Measurements from ENCODE around the gene PRPSAP1.
A peak's percentile ranks its signal among the peaks of the same experiment; 100 is the strongest.

PRPSAP1 gene

DNA sequence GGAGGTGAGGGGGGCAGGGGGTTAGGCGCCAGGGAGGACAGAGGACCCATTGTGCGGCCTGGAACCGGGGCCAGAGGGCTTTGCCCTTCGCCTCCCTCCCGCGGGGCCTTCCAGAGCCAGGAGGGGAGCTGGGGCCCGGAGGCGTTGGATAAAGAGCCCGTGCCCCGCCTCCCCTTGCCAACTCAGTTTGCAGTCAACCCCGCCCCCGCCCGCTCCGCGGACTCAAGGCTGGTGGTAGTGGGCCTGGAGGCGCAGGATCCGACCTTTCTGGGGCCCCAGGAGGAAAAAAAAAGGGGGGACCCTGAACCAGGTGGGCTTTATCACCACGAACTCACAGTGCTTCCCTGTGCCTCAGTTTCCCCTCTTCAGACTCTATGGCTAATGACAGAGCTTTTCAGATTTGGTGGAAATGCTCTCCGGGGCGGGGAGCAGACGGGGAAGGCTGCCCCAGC, 28.7 kb upstream of the PRPSAP1 start:
- peak overlapping the region; percentile 54 for H3K4me3 ChIP-seq (replicated peaks; ENCODE audit: low read depth, low read length)
- DNase-seq (ENCODE audit: low read depth) = no peak
- TF ChIP-seq, protein P1, sequence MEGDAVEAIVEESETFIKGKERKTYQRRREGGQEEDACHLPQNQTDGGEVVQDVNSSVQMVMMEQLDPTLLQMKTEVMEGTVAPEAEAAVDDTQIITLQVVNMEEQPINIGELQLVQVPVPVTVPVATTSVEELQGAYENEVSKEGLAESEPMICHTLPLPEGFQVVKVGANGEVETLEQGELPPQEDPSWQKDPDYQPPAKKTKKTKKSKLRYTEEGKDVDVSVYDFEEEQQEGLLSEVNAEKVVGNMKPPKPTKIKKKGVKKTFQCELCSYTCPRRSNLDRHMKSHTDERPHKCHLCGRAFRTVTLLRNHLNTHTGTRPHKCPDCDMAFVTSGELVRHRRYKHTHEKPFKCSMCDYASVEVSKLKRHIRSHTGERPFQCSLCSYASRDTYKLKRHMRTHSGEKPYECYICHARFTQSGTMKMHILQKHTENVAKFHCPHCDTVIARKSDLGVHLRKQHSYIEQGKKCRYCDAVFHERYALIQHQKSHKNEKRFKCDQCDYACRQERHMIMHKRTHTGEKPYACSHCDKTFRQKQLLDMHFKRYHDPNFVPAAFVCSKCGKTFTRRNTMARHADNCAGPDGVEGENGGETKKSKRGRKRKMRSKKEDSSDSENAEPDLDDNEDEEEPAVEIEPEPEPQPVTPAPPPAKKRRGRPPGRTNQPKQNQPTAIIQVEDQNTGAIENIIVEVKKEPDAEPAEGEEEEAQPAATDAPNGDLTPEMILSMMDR (IDR thresholded peaks at IDR 0.05; ENCODE audit: low read length, missing control alignments) = no peak

DNA sequence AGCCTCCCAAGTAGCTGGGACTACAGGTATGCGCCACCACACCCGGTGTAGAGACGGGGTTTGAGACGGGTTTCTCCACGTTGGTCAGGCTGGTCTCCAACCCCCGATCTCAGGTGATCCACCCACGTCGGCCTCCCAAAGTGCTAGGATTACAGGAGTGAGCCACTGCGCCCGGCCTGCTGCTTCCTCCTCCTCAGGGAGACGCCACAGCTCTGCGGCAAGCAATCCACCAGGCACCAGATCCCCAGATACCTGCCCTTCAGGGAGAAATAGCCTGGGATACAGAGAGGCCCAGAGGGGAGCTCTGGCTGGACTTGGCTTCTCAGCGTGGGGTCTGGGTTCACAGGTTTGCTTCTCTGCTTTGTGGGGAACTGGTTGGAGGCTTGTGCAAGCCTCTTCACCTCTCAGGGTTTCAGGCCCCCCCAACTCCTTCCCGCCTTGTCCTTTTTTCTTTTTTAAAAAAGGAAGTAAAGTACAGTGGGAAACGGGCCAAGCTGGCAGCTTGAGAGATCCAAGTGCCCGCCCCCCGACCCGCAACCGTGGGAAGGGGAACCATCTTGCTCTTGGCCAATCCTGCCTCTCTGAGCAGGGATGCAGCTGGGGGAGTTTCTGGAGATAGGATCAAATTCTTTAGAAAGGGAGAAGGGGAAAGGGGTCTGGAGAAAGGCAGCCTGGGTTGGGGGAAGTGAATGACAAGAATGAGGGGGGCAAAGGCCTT, 28.1 kb upstream of the PRPSAP1 start:
- DNase-seq (ENCODE audit: low read depth) = peak; percentile 49
- no peak overlapping the region for H3K4me3 ChIP-seq (replicated peaks; ENCODE audit: low read depth, low read length)
- TF ChIP-seq, protein P1 (IDR thresholded peaks at IDR 0.05; ENCODE audit: low read length, missing control alignments) = no peak

DNA sequence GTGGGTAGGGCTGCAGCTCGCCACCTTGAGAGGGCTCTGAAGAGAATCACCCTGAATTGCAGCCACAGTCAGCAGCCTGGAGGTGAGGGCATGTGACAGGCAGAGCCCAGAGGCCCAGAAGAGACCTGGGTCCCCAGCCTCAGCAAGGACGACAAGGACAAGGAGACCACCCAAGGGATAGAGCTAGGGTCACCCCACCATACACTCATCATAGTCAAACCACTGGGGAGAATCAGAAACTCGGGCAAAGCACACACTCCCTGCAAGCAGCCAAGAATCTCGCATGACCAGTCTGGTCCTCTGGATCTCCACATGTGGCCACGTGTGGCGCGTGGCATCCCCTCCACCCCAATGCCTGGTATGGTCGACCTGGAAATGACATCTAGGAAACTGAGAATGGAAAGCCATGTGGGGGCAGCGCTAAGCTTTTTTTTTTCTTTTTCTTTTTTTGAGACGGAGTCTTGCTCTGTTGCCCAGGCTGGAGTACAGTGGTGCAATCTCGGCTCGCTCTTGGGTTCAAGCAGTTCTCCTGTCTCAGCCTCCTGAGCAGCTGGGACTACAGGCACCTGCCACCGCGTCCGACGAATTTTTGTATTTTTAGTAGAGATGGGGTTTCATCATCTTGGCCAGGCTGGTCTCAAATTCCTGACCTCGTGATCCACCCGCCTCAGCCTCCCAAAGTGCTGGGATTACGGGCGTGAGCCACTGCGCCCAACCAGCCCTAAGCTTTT, 26.1 kb upstream of the PRPSAP1 start:
- DNase-seq (ENCODE audit: low read depth) = no peak
- TF ChIP-seq, protein P1 (IDR thresholded peaks at IDR 0.05; ENCODE audit: low read length, missing control alignments) = no peak
- no peak overlapping the region for H3K4me3 ChIP-seq (replicated peaks; ENCODE audit: low read depth, low read length)

DNA sequence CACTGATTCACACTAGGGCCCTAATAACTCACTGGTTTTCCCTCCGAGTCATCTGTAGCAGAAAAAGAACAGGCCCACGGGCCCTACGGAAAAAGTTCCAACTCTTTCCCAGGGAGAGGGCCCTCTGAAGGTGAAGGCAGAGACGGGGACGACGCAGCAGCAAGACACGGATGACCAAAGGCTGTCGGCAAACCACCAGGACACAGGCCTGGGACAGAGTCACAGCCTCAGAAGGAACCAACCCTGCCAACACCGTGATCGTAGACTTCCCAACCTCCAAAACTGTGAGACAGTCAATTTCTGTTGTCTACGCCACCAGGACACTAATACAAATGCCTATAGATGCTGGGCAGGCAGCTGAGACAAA, 25.5 kb upstream of the PRPSAP1 start:
- TF ChIP-seq, protein P1 (IDR thresholded peaks at IDR 0.05; ENCODE audit: low read length, missing control alignments) = no peak
- no peak for DNase-seq (ENCODE audit: low read depth)
- no peak overlapping the region for H3K4me3 ChIP-seq (replicated peaks; ENCODE audit: low read depth, low read length)

DNA sequence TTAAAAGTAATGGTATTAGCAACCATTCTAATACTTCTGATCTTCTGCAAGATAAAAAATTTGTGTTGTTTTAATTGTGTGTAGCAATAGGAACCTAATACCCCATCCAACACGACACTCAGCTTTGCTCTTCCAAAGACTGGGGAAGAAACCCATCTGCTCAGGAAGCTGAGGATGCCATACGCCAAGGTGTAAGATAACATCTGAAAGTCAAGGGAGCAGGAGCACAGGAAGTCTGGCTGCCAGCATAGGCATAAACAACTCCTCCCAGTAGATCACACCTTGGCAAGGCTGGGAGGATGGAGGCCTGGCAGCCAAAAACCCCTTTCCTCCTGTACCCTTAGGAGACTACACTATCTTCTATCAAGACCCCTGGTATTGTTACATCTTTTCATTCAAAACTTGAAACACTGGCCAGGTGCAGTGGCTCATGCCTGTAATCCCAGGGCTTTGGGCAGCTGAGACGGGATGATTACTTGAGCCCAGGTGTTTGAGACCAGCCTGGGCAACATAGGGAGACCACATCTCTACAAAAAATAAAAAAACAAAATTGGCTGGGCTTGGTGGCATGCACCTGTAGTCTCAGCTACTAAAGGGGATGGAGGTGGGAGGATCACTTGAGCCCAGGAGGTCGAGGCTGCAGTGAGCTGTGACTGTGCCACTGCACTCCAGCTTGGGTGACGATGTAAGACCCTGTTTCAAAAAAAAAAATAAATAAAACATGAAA, 25.0 kb upstream of the PRPSAP1 start:
- no peak overlapping the region for H3K4me3 ChIP-seq (replicated peaks; ENCODE audit: low read depth, low read length)
- TF ChIP-seq, protein P1 (IDR thresholded peaks at IDR 0.05; ENCODE audit: low read length, missing control alignments) = no peak
- no peak for DNase-seq (ENCODE audit: low read depth)

DNA sequence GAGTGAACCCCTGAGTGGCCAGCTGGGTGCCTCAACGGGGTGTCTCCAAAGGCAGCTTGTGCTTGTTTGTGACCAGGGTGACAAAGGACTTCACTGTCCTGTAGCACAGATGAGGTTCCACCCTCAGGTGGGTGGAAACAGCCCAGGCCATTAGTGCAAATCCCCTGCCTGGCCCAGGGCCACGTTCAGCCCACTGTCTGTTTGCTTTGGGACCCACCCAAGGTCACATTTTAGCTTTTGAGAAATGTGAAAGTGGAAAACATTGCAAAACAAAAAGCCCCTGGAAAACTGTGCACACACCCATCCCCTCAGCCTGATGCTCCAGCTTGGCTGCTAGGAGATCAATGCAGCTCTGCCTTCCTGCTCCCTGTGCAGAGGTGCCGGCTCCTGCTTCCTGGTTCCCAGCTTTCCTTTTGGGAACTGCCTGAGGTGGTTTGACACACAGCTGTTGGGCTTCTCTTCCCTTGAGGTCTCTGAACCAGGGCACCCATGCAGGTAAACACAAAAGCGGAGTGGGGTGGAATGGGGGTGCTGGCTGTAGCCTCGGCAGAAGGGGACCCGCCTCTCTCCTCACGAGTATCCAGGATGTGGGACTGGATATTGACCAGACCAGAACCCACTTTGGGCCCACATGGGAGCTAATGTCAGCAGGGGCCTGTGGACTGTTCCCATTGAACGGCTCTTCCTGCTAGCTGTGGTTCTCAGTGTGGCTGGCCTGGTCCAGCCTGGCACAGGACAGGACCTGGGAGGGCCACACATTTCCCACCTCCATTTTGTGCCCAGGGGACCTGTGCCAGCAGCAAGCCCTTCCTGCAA, 22.8 kb upstream of the PRPSAP1 start:
- H3K4me3 ChIP-seq (replicated peaks; ENCODE audit: low read depth, low read length) = no peak overlapping the region
- TF ChIP-seq, protein P1 (IDR thresholded peaks at IDR 0.05; ENCODE audit: low read length, missing control alignments) = no peak
- peak; percentile 45 for DNase-seq (ENCODE audit: low read depth)
